ENCODE data around the gene MAFB. TPM values are rescaled to one million over a fixed set of nuclear protein-coding genes. Genes with fewer than 3 reads are reported as not detected.

Gene MAFB
- total and polyA plus RNA-seq, 4 donors: 7.7 to 161 (median 41.3) TPM

DNA sequence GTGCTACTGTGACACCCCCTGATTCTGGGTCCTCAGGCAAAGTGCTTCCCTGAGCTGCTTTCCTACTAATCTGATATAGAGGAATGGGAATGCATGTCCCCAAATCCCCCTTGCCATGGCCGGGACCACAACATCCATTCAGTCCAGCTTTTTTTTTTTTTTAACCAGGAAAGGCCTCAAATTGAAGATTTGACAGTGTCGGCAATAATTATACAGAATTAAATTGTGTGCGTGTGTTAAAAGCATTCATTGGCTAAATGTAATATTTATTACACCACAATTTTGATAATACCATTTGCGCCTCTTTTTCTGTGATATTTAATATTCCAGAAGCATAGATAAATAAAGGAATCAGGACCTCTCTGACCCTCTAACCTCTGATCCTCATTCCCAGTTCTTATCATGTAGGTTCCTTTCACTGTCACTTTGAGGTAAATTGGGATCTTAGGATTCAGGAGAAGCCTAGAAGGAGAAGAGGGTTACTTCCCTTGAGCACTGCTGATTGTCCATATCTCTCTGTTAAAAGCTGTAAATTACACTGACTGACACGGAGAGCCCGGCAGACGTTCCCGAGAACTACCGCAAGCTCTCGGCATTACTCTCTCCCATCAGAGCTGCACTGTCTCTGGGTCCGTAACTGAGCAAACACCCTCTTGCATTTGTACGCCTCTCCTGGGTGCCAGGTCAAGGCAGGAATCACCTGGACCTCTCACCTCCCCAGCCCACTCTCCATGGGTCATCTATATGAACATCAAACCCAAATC lies 29.4 kb upstream of the MAFB start:
- no peak overlapping the region for H3K27ac ChIP-seq (ENCODE audit: low read depth in 1 of 2, low read length in 1 of 2)
- H3K27me3 ChIP-seq (ENCODE audit: control insufficient read depth in 3 of 3, insufficient read depth in 3 of 3, low read length in 2 of 3): no peaks in the 10 kb centered on the region
- peaks cover 0 to 9% (median 0%) of the 10 kb centered on the region in 5 donors for H3K4me1 ChIP-seq (ENCODE audit: control insufficient read depth in 5 of 5, insufficient read depth in 5 of 5, low read length in 5 of 5)
- ATAC-seq (ENCODE audit: insufficient read depth, low FRiP score) (no peak), DNase-seq (no peak)
- no peaks in the 10 kb centered on the region for H3K9me3 ChIP-seq (ENCODE audit: control insufficient read depth in 4 of 4, insufficient read depth in 3 of 4, low read length in 3 of 4)
- TF ChIP-seq, protein P1, sequence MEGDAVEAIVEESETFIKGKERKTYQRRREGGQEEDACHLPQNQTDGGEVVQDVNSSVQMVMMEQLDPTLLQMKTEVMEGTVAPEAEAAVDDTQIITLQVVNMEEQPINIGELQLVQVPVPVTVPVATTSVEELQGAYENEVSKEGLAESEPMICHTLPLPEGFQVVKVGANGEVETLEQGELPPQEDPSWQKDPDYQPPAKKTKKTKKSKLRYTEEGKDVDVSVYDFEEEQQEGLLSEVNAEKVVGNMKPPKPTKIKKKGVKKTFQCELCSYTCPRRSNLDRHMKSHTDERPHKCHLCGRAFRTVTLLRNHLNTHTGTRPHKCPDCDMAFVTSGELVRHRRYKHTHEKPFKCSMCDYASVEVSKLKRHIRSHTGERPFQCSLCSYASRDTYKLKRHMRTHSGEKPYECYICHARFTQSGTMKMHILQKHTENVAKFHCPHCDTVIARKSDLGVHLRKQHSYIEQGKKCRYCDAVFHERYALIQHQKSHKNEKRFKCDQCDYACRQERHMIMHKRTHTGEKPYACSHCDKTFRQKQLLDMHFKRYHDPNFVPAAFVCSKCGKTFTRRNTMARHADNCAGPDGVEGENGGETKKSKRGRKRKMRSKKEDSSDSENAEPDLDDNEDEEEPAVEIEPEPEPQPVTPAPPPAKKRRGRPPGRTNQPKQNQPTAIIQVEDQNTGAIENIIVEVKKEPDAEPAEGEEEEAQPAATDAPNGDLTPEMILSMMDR (IDR thresholded peaks at IDR 0.05; ENCODE audit: control extremely low read depth, extremely low read depth): no peak
- no peaks in the 10 kb centered on the region for H3K36me3 ChIP-seq (ENCODE audit: control insufficient read depth in 4 of 4, insufficient read depth in 4 of 4, low read length in 4 of 4)
- 87 to 92% methylated on average over 12 of the region's 12 CpGs for WGBS, 2 donors
- H3K4me3 ChIP-seq: no peak overlapping the region
- H3K9ac ChIP-seq (ENCODE audit: insufficient read depth in 1 of 2, low read length in 2 of 2): no peak overlapping the region

DNA sequence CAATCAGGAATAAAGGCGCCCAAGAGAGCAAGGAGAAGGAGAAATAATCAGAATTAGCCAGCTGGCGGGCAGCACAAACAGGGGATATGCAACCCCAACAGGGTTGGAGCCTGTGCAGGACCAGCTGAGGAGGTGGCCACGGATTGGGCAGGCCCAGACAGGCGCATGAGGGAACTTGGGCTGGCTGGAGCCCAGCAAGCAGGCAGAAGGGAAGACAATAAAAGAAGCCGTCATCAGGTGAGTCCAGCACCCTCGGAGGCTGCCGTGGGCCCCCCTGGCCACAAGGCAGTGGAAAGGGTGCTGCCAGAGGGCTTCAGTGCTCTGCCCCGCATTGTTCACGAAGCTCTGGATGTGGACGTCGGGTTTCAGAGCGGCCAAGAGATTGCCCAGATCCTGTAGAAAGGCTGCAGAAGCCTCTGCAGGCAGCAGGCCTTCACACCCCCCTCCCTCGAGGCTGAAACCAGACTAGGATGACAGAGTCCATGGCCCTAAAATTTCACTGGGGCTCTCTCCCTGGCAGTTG lies 28.4 kb upstream of the MAFB start:
- Histone ChIP-seq H3K9me3 (ENCODE audit: control insufficient read depth in 4 of 4, insufficient read depth in 3 of 4, low read length in 3 of 4) (no peaks in the 10 kb centered on the region), H3K4me3 (no peak overlapping the region), H3K36me3 (ENCODE audit: control insufficient read depth in 4 of 4, insufficient read depth in 4 of 4, low read length in 4 of 4) (no peaks in the 10 kb centered on the region), H3K27me3 (ENCODE audit: control insufficient read depth in 3 of 3, insufficient read depth in 3 of 3, low read length in 2 of 3) (no peaks in the 10 kb centered on the region), H3K27ac (ENCODE audit: low read depth in 1 of 2, low read length in 1 of 2) (no peak overlapping the region), H3K9ac (ENCODE audit: insufficient read depth in 1 of 2, low read length in 2 of 2) (no peak overlapping the region), H3K4me1 (ENCODE audit: control insufficient read depth in 5 of 5, insufficient read depth in 5 of 5, low read length in 5 of 5) (peaks cover 0 to 9% (median 0%) of the 10 kb centered on the region in 5 donors)
- 85% methylated on average over 13 of the region's 13 CpGs for WGBS, 2 donors
- no peak for ATAC-seq (ENCODE audit: insufficient read depth, low FRiP score)
- TF ChIP-seq, protein P1 (IDR thresholded peaks at IDR 0.05; ENCODE audit: control extremely low read depth, extremely low read depth): no peak
- DNase-seq: no peak

DNA sequence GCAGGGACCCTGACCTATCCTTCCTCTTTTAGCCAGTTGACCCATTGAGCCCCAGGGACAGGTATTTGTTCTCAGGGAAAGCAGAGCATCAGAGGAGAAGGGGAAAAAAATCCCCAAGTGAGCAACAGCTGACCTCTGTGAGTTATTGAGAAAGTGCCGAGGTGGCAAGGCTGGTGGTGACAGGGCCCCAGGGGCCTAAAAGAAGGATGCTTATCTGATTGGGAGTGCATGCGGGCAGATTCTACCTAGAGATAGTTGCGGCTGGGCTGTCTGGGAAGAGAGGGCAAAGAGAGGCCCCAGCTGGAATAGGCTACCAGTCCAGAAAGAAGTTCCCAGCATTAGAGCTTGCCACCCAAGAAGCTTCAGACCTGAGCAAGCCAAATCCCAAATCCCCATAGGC lies 26.5 kb upstream of the MAFB start:
- no peaks in the 10 kb centered on the region for H3K36me3 ChIP-seq (ENCODE audit: control insufficient read depth in 4 of 4, insufficient read depth in 4 of 4, low read length in 4 of 4)
- no peak overlapping the region for H3K9ac ChIP-seq (ENCODE audit: insufficient read depth in 1 of 2, low read length in 2 of 2)
- 97 to 98% methylated on average over 3 of the region's 3 CpGs for WGBS, 2 donors
- H3K4me3 ChIP-seq: no peak overlapping the region
- peaks cover 0 to 9% (median 0%) of the 10 kb centered on the region in 5 donors for H3K4me1 ChIP-seq (ENCODE audit: control insufficient read depth in 5 of 5, insufficient read depth in 5 of 5, low read length in 5 of 5)
- peaks cover 0 to 3% (median 0%) of the 10 kb centered on the region in 3 donors for H3K27me3 ChIP-seq (ENCODE audit: control insufficient read depth in 3 of 3, insufficient read depth in 3 of 3, low read length in 2 of 3)
- DNase-seq (no peak), ATAC-seq (ENCODE audit: insufficient read depth, low FRiP score) (no peak)
- H3K9me3 ChIP-seq (ENCODE audit: control insufficient read depth in 4 of 4, insufficient read depth in 3 of 4, low read length in 3 of 4): no peaks in the 10 kb centered on the region
- TF ChIP-seq, protein P1 (IDR thresholded peaks at IDR 0.05; ENCODE audit: control extremely low read depth, extremely low read depth): no peak
- no peak overlapping the region for H3K27ac ChIP-seq (ENCODE audit: low read depth in 1 of 2, low read length in 1 of 2)
